ENCODE data around the gene OR10K2.
"Not testable (repeated sequence)": the region's sequence is repeated elsewhere in the genome, so short reads cannot be mapped to it uniquely, and the experiment has no call there.

OR10K2 gene

DNA sequence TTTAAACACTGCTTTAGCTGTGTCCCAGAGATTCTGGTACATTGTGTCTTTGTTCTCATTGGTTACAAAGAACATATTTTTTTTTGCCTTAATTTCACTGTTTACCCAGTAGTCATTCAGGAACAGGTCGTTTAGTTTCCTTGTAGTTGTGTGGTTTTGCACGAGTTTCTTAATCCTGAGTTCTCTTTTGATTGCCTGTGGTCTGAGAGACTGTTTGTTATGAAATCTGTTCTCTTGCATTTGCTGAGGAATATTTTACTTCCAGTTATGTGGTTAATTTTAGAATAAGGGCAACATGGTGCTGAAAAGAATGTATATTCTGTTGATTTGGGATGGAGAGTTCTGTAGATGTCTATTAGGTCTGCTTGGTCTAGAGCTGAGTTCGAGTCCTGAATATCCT is 4.1 kb upstream of the OR10K2 start:
- H3K4me1 ChIP-seq (ENCODE audit: control insufficient read depth, insufficient read depth, low read depth, low read length); H4K91ac ChIP-seq (ENCODE audit: low read length); H3K4ac ChIP-seq (ENCODE audit: low read depth in 1 of 2, low read length in 2 of 2); H3K4me3 ChIP-seq (ENCODE audit: insufficient read depth in 1 of 2, low read depth in 1 of 2, low read length in 2 of 2); H2AFZ ChIP-seq (ENCODE audit: low read depth, low read length); H3K27me3 ChIP-seq (ENCODE audit: control insufficient read depth in 1 of 2, insufficient read depth in 1 of 2, low read length in 2 of 2); H3K9me3 ChIP-seq (ENCODE audit: control insufficient read depth, low read length); H3K18ac ChIP-seq (ENCODE audit: low read depth in 1 of 2, low read length in 2 of 2); H3K79me1 ChIP-seq (replicated peaks; ENCODE audit: low read length, poor library complexity, severe bottlenecking); H2BK15ac ChIP-seq (ENCODE audit: low read depth, poor library complexity, severe bottlenecking); H3K9ac ChIP-seq (ENCODE audit: low read length); H3K36me3 ChIP-seq (ENCODE audit: control insufficient read depth in 1 of 2, insufficient read depth in 2 of 2, low read depth in 1 of 2, low read length in 2 of 2); H2BK120ac ChIP-seq (ENCODE audit: low read depth, low read length); H2BK5ac ChIP-seq (ENCODE audit: low read depth, low read length, poor library complexity, severe bottlenecking); H2BK12ac ChIP-seq (ENCODE audit: low read length in 2 of 2); DNase-seq; H4K8ac ChIP-seq (ENCODE audit: low read length); H3K4me2 ChIP-seq (ENCODE audit: low read length, poor library complexity, severe bottlenecking); H2AK5ac ChIP-seq (ENCODE audit: low read length, severe bottlenecking); H3K23ac ChIP-seq (ENCODE audit: low read length in 2 of 2); H3K27ac ChIP-seq (ENCODE audit: low read length, poor library complexity, severe bottlenecking); H3K14ac ChIP-seq (ENCODE audit: low read length in 2 of 2): not testable (repeated sequence)
- WGBS = 45% methylated on average over 3 of the region's 3 CpGs

DNA sequence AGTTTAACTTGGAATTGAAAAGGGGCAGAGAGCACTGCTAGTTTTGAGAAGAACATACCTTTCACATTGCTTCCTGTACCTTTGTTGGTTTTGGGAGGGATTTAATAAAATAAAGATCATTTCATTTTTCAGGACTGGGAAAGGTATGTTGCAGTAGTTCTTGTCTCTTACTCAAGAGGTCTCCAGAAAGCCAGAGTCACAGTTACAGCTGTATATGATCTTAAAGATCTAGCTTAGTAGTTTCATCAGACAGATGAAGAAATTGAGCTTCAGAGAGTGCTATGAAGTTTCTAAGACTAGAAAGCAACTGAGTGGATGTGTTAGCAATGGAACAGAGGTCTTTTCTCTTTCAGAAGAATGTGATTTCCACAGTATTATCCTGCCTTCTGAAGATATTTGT is 1.0 kb downstream of the OR10K2 start:
- Histone ChIP-seq H3K4ac (ENCODE audit: low read depth in 1 of 2, low read length in 2 of 2) (no peak overlapping the region), H3K14ac (ENCODE audit: low read length in 2 of 2) (no peak overlapping the region), H2BK5ac (ENCODE audit: low read depth, low read length, poor library complexity, severe bottlenecking) (no peak overlapping the region), H4K8ac (ENCODE audit: low read length) (no peak overlapping the region), H3K79me1 (replicated peaks; ENCODE audit: low read length, poor library complexity, severe bottlenecking) (no peaks in the 10 kb centered on the region), H2BK120ac (ENCODE audit: low read depth, low read length) (no peak overlapping the region), H3K27ac (ENCODE audit: low read length, poor library complexity, severe bottlenecking) (no peak overlapping the region), H3K23ac (ENCODE audit: low read length in 2 of 2) (no peak overlapping the region), H3K9ac (ENCODE audit: low read length) (no peak overlapping the region), H4K91ac (ENCODE audit: low read length) (no peak overlapping the region), H3K27me3 (ENCODE audit: control insufficient read depth in 1 of 2, insufficient read depth in 1 of 2, low read length in 2 of 2) (no peaks in the 10 kb centered on the region), H3K36me3 (ENCODE audit: control insufficient read depth in 1 of 2, insufficient read depth in 2 of 2, low read depth in 1 of 2, low read length in 2 of 2) (no peaks in the 10 kb centered on the region), H3K9me3 (ENCODE audit: control insufficient read depth, low read length) (no peaks in the 10 kb centered on the region), H3K4me1 (ENCODE audit: control insufficient read depth, insufficient read depth, low read depth, low read length) (no peaks in the 10 kb centered on the region), H2AK5ac (ENCODE audit: low read length, severe bottlenecking) (no peak overlapping the region), H3K4me2 (ENCODE audit: low read length, poor library complexity, severe bottlenecking) (no peak overlapping the region), H3K4me3 (ENCODE audit: insufficient read depth in 1 of 2, low read depth in 1 of 2, low read length in 2 of 2) (no peak overlapping the region), H3K18ac (ENCODE audit: low read depth in 1 of 2, low read length in 2 of 2) (no peak overlapping the region), H2BK15ac (ENCODE audit: low read depth, poor library complexity, severe bottlenecking) (no peak overlapping the region), H2AFZ (ENCODE audit: low read depth, low read length) (no peak overlapping the region), H2BK12ac (ENCODE audit: low read length in 2 of 2) (no peak overlapping the region)
- DNase-seq = no peak

DNA sequence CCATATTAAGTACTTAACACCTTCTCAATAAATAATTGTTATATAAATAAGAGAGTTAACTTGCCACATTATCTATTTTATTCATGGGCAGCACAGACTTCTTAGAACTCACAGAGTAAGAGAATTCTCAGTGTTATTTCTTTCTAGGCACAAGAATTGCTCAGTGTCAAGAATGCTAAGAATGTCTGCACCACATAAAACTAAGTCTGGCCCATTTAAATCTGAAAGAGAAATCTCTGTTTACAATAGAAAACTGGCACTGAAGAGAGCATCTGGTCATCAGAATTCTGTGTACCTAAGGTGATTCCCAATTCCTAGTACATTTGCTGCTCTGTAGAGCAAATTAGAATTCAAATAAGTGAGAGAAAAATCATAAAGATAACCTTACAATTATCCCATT is 3.8 kb downstream of the OR10K2 start:
- H2AFZ ChIP-seq (ENCODE audit: low read depth, low read length) = no peak overlapping the region
- H2BK12ac ChIP-seq (ENCODE audit: low read length in 2 of 2) = no peak overlapping the region
- no peak overlapping the region for H3K23ac ChIP-seq (ENCODE audit: low read length in 2 of 2)
- H2AK5ac ChIP-seq (ENCODE audit: low read length, severe bottlenecking) = no peak overlapping the region
- H4K8ac ChIP-seq (ENCODE audit: low read length) = no peak overlapping the region
- H3K9ac ChIP-seq (ENCODE audit: low read length) = no peak overlapping the region
- no peaks in the 10 kb centered on the region for H3K79me1 ChIP-seq (replicated peaks; ENCODE audit: low read length, poor library complexity, severe bottlenecking)
- H3K27me3 ChIP-seq (ENCODE audit: control insufficient read depth in 1 of 2, insufficient read depth in 1 of 2, low read length in 2 of 2) = no peaks in the 10 kb centered on the region
- no peak overlapping the region for H2BK120ac ChIP-seq (ENCODE audit: low read depth, low read length)
- H4K91ac ChIP-seq (ENCODE audit: low read length) = no peak overlapping the region
- no peak overlapping the region for H2BK15ac ChIP-seq (ENCODE audit: low read depth, poor library complexity, severe bottlenecking)
- no peak overlapping the region for H3K27ac ChIP-seq (ENCODE audit: low read length, poor library complexity, severe bottlenecking)
- no peak overlapping the region for H3K4me3 ChIP-seq (ENCODE audit: insufficient read depth in 1 of 2, low read depth in 1 of 2, low read length in 2 of 2)
- no peak for DNase-seq
- H2BK5ac ChIP-seq (ENCODE audit: low read depth, low read length, poor library complexity, severe bottlenecking) = no peak overlapping the region
- H3K9me3 ChIP-seq (ENCODE audit: control insufficient read depth, low read length) = no peaks in the 10 kb centered on the region
- H3K4ac ChIP-seq (ENCODE audit: low read depth in 1 of 2, low read length in 2 of 2) = no peak overlapping the region
- H3K4me1 ChIP-seq (ENCODE audit: control insufficient read depth, insufficient read depth, low read depth, low read length) = no peaks in the 10 kb centered on the region
- H3K14ac ChIP-seq (ENCODE audit: low read length in 2 of 2) = no peak overlapping the region
- no peak overlapping the region for H3K4me2 ChIP-seq (ENCODE audit: low read length, poor library complexity, severe bottlenecking)
- no peaks in the 10 kb centered on the region for H3K36me3 ChIP-seq (ENCODE audit: control insufficient read depth in 1 of 2, insufficient read depth in 2 of 2, low read depth in 1 of 2, low read length in 2 of 2)
- no peak overlapping the region for H3K18ac ChIP-seq (ENCODE audit: low read depth in 1 of 2, low read length in 2 of 2)

DNA sequence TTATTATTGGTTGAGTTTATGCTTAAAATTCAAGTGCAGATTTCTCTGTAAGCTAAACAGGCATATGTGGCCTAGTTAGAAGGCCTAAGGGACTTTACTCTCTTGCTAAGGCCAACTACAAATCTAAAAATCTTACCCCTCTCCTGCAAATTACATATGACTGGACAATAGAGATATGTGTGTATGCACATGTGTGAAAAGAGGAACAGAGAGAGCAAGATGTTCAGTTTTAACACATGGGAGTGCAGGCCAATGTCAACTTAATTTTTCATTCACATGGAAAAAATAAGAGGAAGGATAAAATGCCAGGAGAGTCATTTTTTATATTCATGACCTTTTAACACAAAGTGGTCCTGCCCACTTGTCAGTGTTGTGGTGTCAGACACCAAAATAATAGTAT is 8.5 kb downstream of the OR10K2 start:
- H2BK12ac ChIP-seq (ENCODE audit: low read length in 2 of 2) = no peak overlapping the region
- H3K4me2 ChIP-seq (ENCODE audit: low read length, poor library complexity, severe bottlenecking) = no peak overlapping the region
- no peaks in the 10 kb centered on the region for H3K27me3 ChIP-seq (ENCODE audit: control insufficient read depth in 1 of 2, insufficient read depth in 1 of 2, low read length in 2 of 2)
- no peak overlapping the region for H3K4me3 ChIP-seq (ENCODE audit: insufficient read depth in 1 of 2, low read depth in 1 of 2, low read length in 2 of 2)
- H3K14ac ChIP-seq (ENCODE audit: low read length in 2 of 2) = no peak overlapping the region
- no peaks in the 10 kb centered on the region for H3K36me3 ChIP-seq (ENCODE audit: control insufficient read depth in 1 of 2, insufficient read depth in 2 of 2, low read depth in 1 of 2, low read length in 2 of 2)
- no peak for DNase-seq
- no peak overlapping the region for H2BK15ac ChIP-seq (ENCODE audit: low read depth, poor library complexity, severe bottlenecking)
- no peaks in the 10 kb centered on the region for H3K9me3 ChIP-seq (ENCODE audit: control insufficient read depth, low read length)
- no peak overlapping the region for H2AK5ac ChIP-seq (ENCODE audit: low read length, severe bottlenecking)
- no peak overlapping the region for H3K9ac ChIP-seq (ENCODE audit: low read length)
- H4K8ac ChIP-seq (ENCODE audit: low read length) = no peak overlapping the region
- H3K27ac ChIP-seq (ENCODE audit: low read length, poor library complexity, severe bottlenecking) = no peak overlapping the region
- H2BK120ac ChIP-seq (ENCODE audit: low read depth, low read length) = no peak overlapping the region
- no peak overlapping the region for H4K91ac ChIP-seq (ENCODE audit: low read length)
- H3K4me1 ChIP-seq (ENCODE audit: control insufficient read depth, insufficient read depth, low read depth, low read length) = no peaks in the 10 kb centered on the region
- H3K4ac ChIP-seq (ENCODE audit: low read depth in 1 of 2, low read length in 2 of 2) = no peak overlapping the region
- no peak overlapping the region for H3K23ac ChIP-seq (ENCODE audit: low read length in 2 of 2)
- no peak overlapping the region for H3K18ac ChIP-seq (ENCODE audit: low read depth in 1 of 2, low read length in 2 of 2)
- H2AFZ ChIP-seq (ENCODE audit: low read depth, low read length) = no peak overlapping the region
- no peak overlapping the region for H2BK5ac ChIP-seq (ENCODE audit: low read depth, low read length, poor library complexity, severe bottlenecking)
- H3K79me1 ChIP-seq (replicated peaks; ENCODE audit: low read length, poor library complexity, severe bottlenecking) = no peaks in the 10 kb centered on the region

Measured in mesenchymal stem cell (in vitro differentiated cells and primary cell).